Measurements from ENCODE around the gene OVCA2.

- peak; percentile 62 to 75 for TF ChIP-seq POLR2A (IDR thresholded peaks at IDR 0.05)
- peak; percentile 55 to 80 (median 68) for TF ChIP-seq CTCF (IDR thresholded peaks at IDR 0.05)
These were observed at the start of gene OVCA2 for GRCh38 chr17:2041561-2042389.
